ENCODE results near the gene ARID1B. TPM values are rescaled to one million over a fixed set of nuclear protein-coding genes. Genes with fewer than 3 reads are reported as not detected.

The ARID1B gene
- total and polyA plus RNA-seq, 2 experiments from 2014 or later, result 32.9 to 67.0 TPM

GRCh38 chr6:156857573-156857972, 80.4 kb downstream of the ARID1B start:
- no peak for DNase-seq (ENCODE audit: low spot score)
- peaks cover 100% of the 10 kb centered on the region for H3K79me2 ChIP-seq
- H3K9me3 ChIP-seq (ENCODE audit: low read depth), result no peaks in the 10 kb centered on the region
- H2AFZ ChIP-seq, result no peak overlapping the region
- no peak overlapping the region for H3K4me3 ChIP-seq
- no peaks in the 10 kb centered on the region for H3K4me1 ChIP-seq (ENCODE audit: insufficient read depth)
- peaks cover 95% of the 10 kb centered on the region for H4K20me1 ChIP-seq (ENCODE audit: insufficient read depth, poor library complexity, severe bottlenecking)
- no peaks in the 10 kb centered on the region for H3K9me2 ChIP-seq (replicated peaks; ENCODE audit: insufficient read depth)
- no peaks in the 10 kb centered on the region for H3K27me3 ChIP-seq
- 91% methylated on average over 2 of the region's 2 CpGs for WGBS (ENCODE audit: low lambda C conversion rate, missing lambda C conversion rate)
- no peak overlapping the region for H3K27ac ChIP-seq
- H3K4me2 ChIP-seq, result no peak overlapping the region
- TF ChIP-seq EZH2 (IDR thresholded peaks at IDR 0.05; ENCODE audit: borderline replicate concordance) (no peak), CTCF (IDR thresholded peaks at IDR 0.05; ENCODE audit: poor library complexity) (no peak)
- H3K36me3 ChIP-seq (replicated peaks; ENCODE audit: insufficient read depth, low read depth), result no peaks in the 10 kb centered on the region

GRCh38 chr6:156859686-156860085, 82.5 kb downstream of the ARID1B start:
- H3K27ac ChIP-seq, result no peak overlapping the region
- H3K4me1 ChIP-seq (ENCODE audit: insufficient read depth), result no peaks in the 10 kb centered on the region
- 91% methylated on average over 1 of the region's 1 CpG for WGBS (ENCODE audit: low lambda C conversion rate, missing lambda C conversion rate)
- no peak overlapping the region for H3K4me2 ChIP-seq
- no peaks in the 10 kb centered on the region for H3K27me3 ChIP-seq
- H3K79me2 ChIP-seq, result peaks cover 100% of the 10 kb centered on the region
- no peaks in the 10 kb centered on the region for H3K36me3 ChIP-seq (replicated peaks; ENCODE audit: insufficient read depth, low read depth)
- no peak for TF ChIP-seq EZH2 (IDR thresholded peaks at IDR 0.05; ENCODE audit: borderline replicate concordance)
- TF ChIP-seq EZH2phosphoT487 (IDR thresholded peaks at IDR 0.05; ENCODE audit: low read depth, severe bottlenecking, unreplicated experiment), result no peak
- TF ChIP-seq CTCF (IDR thresholded peaks at IDR 0.05; ENCODE audit: poor library complexity), result no peak
- peaks cover 87% of the 10 kb centered on the region for H4K20me1 ChIP-seq (ENCODE audit: insufficient read depth, poor library complexity, severe bottlenecking)
- no peaks in the 10 kb centered on the region for H3K9me3 ChIP-seq (ENCODE audit: low read depth)
- no peak overlapping the region for H3K4me3 ChIP-seq
- no peaks in the 10 kb centered on the region for H3K9me2 ChIP-seq (replicated peaks; ENCODE audit: insufficient read depth)
- H2AFZ ChIP-seq, result no peak overlapping the region
- DNase-seq (ENCODE audit: low spot score), result no peak

- Histone ChIP-seq H2AFZ (no peak overlapping the region), H3K4me2 (no peak overlapping the region), H3K9me2 (replicated peaks; ENCODE audit: insufficient read depth) (no peaks in the 10 kb centered on the region), H3K79me2 (peaks cover 98% of the 10 kb centered on the region), H4K20me1 (ENCODE audit: insufficient read depth, poor library complexity, severe bottlenecking) (peaks cover 81% of the 10 kb centered on the region), H3K4me1 (ENCODE audit: insufficient read depth) (peaks cover 13% of the 10 kb centered on the region), H3K36me3 (replicated peaks; ENCODE audit: insufficient read depth, low read depth) (no peaks in the 10 kb centered on the region), H3K27me3 (no peaks in the 10 kb centered on the region), H3K4me3 (no peak overlapping the region), H3K9me3 (ENCODE audit: low read depth) (no peaks in the 10 kb centered on the region), H3K27ac (no peak overlapping the region)
- no peak for TF ChIP-seq EZH2phosphoT487 (IDR thresholded peaks at IDR 0.05; ENCODE audit: low read depth, severe bottlenecking, unreplicated experiment)
- no peak for DNase-seq (ENCODE audit: low spot score)
- WGBS (ENCODE audit: low lambda C conversion rate, missing lambda C conversion rate), result 98% methylated on average over 7 of the region's 7 CpGs
Observed at GRCh38 chr6:156862711-156863110, 85.5 kb downstream of the ARID1B start.

GRCh38 chr6:156863504-156863903, 86.3 kb downstream of the ARID1B start:
- no peaks in the 10 kb centered on the region for H3K27me3 ChIP-seq
- no peak overlapping the region for H2AFZ ChIP-seq
- no peaks in the 10 kb centered on the region for H3K9me3 ChIP-seq (ENCODE audit: low read depth)
- no peak overlapping the region for H3K4me3 ChIP-seq
- peaks cover 81% of the 10 kb centered on the region for H4K20me1 ChIP-seq (ENCODE audit: insufficient read depth, poor library complexity, severe bottlenecking)
- H3K4me2 ChIP-seq, result no peak overlapping the region
- peaks cover 13% of the 10 kb centered on the region for H3K4me1 ChIP-seq (ENCODE audit: insufficient read depth)
- no peak overlapping the region for H3K27ac ChIP-seq
- DNase-seq (ENCODE audit: low spot score), result no peak
- no peaks in the 10 kb centered on the region for H3K9me2 ChIP-seq (replicated peaks; ENCODE audit: insufficient read depth)
- peaks cover 98% of the 10 kb centered on the region for H3K79me2 ChIP-seq
- no peaks in the 10 kb centered on the region for H3K36me3 ChIP-seq (replicated peaks; ENCODE audit: insufficient read depth, low read depth)
- no peak for TF ChIP-seq EZH2phosphoT487 (IDR thresholded peaks at IDR 0.05; ENCODE audit: low read depth, severe bottlenecking, unreplicated experiment)
- TF ChIP-seq EZH2 (IDR thresholded peaks at IDR 0.05; ENCODE audit: borderline replicate concordance), result no peak
- TF ChIP-seq CTCF (IDR thresholded peaks at IDR 0.05; ENCODE audit: poor library complexity), result no peak
